ENCODE data around the gene SRPK2.
"Not testable (repeated sequence)": the region's sequence is repeated elsewhere in the genome, so short reads cannot be mapped to it uniquely, and the experiment has no call there.

SRPK2 gene

DNA sequence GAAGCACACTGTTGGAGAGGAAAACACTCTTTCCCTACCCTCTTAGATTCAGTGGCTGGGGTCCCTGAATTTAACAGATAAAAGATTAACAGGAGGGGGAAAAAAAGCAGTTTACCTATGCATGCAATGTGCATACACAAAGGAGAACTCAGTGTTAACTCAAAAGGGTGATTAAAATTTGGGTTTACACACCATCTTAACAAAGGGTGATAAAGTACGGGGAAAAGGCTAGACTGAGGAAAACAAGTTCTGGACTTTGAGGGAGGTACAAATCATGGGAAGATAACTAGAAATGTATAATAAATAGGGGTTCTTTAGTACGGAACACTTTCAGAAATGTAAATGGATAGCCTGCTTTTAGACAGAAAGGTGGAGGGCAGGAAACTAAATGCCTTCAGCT lies 83.1 kb downstream of the SRPK2 start:
- TF ChIP-seq EZH2 (IDR thresholded peaks at IDR 0.05; ENCODE audit: borderline replicate concordance, low read length), result no peak
- TF ChIP-seq, protein P1, sequence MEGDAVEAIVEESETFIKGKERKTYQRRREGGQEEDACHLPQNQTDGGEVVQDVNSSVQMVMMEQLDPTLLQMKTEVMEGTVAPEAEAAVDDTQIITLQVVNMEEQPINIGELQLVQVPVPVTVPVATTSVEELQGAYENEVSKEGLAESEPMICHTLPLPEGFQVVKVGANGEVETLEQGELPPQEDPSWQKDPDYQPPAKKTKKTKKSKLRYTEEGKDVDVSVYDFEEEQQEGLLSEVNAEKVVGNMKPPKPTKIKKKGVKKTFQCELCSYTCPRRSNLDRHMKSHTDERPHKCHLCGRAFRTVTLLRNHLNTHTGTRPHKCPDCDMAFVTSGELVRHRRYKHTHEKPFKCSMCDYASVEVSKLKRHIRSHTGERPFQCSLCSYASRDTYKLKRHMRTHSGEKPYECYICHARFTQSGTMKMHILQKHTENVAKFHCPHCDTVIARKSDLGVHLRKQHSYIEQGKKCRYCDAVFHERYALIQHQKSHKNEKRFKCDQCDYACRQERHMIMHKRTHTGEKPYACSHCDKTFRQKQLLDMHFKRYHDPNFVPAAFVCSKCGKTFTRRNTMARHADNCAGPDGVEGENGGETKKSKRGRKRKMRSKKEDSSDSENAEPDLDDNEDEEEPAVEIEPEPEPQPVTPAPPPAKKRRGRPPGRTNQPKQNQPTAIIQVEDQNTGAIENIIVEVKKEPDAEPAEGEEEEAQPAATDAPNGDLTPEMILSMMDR (IDR thresholded peaks at IDR 0.05; ENCODE audit: low read length), result no peak
- Histone ChIP-seq H3K27me3 (ENCODE audit: insufficient read depth, low read length) (no peaks in the 10 kb centered on the region), H3K9me2 (ENCODE audit: low read depth, low read length) (no peaks in the 10 kb centered on the region), H3K4me3 (ENCODE audit: low read depth, low read length, poor library complexity, severe bottlenecking) (no peak overlapping the region), H3K79me2 (ENCODE audit: insufficient read depth, low read length) (no peaks in the 10 kb centered on the region), H4K20me1 (ENCODE audit: insufficient read depth, low read length) (no peaks in the 10 kb centered on the region), H3K36me3 (ENCODE audit: insufficient read depth, low read length) (no peaks in the 10 kb centered on the region), H2AFZ (ENCODE audit: low read length) (no peak overlapping the region), H3K9ac (ENCODE audit: low read length) (no peak overlapping the region), H3K27ac (ENCODE audit: low read depth, low read length, poor library complexity, severe bottlenecking) (no peak overlapping the region), H3K4me2 (ENCODE audit: low read length) (no peak overlapping the region), H3K9me3 (ENCODE audit: low read length) (no peaks in the 10 kb centered on the region), H3F3A (ENCODE audit: insufficient read depth, low read length) (no peaks in the 10 kb centered on the region), H3K4me1 (ENCODE audit: insufficient read depth, low read length, severe bottlenecking) (peaks cover 28% of the 10 kb centered on the region)

DNA sequence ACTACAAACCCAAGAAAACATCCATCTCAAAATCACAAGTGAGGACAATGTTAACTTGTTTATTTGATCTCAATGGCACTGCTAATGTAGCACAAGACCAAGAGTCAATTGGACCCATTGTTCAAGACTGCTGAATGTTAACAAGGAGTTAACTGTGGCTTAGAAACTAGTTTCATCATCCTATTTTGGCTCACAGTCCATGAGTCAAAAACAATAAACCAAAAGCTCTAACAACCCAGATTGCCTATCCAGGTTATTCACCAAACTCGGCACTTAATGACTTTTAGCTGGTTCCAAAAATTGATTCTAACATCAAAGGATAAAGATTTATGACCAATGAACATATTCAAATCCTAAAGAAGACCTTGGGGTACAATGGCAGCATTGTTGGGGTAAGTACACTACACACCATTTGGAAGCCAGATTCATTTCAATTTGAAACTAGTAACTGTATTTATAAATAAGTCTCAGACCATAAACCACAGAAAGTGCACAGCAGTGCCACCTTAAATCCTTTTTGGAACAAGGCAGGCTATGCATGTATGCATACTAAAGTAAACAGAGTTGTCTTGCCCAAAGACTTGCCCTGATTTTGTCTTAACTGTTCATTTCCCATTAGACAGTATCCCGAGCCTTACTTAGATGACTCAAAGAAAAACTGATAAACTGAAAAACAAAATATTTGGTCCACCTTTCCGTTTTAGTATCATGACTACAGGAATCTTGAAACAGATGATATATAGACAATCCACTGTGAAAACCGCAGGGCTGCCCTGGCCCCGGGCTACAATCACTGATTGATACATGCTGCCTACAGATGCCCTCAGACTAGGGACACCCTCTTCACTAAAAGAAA lies 84.5 kb downstream of the SRPK2 start:
- H3K9ac ChIP-seq (ENCODE audit: low read length), result no peak overlapping the region
- H3K4me2 ChIP-seq (ENCODE audit: low read length), result no peak overlapping the region
- H4K20me1 ChIP-seq (ENCODE audit: insufficient read depth, low read length), result no peaks in the 10 kb centered on the region
- H3K9me2 ChIP-seq (ENCODE audit: low read depth, low read length), result no peaks in the 10 kb centered on the region
- H3K27me3 ChIP-seq (ENCODE audit: insufficient read depth, low read length), result no peaks in the 10 kb centered on the region
- no peaks in the 10 kb centered on the region for H3K9me3 ChIP-seq (ENCODE audit: low read length)
- H3K4me1 ChIP-seq (ENCODE audit: insufficient read depth, low read length, severe bottlenecking), result peaks cover 20% of the 10 kb centered on the region
- H3K27ac ChIP-seq (ENCODE audit: low read depth, low read length, poor library complexity, severe bottlenecking), result no peak overlapping the region
- no peak overlapping the region for H3K4me3 ChIP-seq (ENCODE audit: low read depth, low read length, poor library complexity, severe bottlenecking)
- H3K79me2 ChIP-seq (ENCODE audit: insufficient read depth, low read length), result no peaks in the 10 kb centered on the region
- no peaks in the 10 kb centered on the region for H3K36me3 ChIP-seq (ENCODE audit: insufficient read depth, low read length)
- TF ChIP-seq, protein P1 (IDR thresholded peaks at IDR 0.05; ENCODE audit: low read length), result no peak
- no peak for TF ChIP-seq EZH2 (IDR thresholded peaks at IDR 0.05; ENCODE audit: borderline replicate concordance, low read length)
- H3F3A ChIP-seq (ENCODE audit: insufficient read depth, low read length), result no peaks in the 10 kb centered on the region
- no peak overlapping the region for H2AFZ ChIP-seq (ENCODE audit: low read length)

DNA sequence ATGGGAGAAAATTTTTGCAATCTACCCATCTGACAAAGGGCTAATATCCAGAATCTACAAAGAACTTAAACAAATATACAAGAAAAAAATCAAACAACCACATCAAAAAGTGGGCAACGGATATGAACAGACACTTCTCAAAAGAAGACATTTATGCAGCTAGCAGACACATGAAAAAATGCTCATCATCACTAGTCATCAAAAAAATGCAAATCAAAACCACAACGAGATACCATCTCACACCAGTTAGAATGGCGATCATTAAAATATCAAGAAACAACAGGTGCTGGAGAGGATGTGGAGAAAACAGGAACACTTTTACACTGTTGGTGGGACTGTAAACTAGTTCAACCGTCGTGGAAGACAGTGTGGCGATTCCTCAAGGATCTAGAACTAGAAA lies 88.1 kb downstream of the SRPK2 start:
- not testable (repeated sequence) for H3K36me3 ChIP-seq (ENCODE audit: insufficient read depth, low read length); H3K9me2 ChIP-seq (ENCODE audit: low read depth, low read length); H3F3A ChIP-seq (ENCODE audit: insufficient read depth, low read length); H3K79me2 ChIP-seq (ENCODE audit: insufficient read depth, low read length); H3K27ac ChIP-seq (ENCODE audit: low read depth, low read length, poor library complexity, severe bottlenecking); H3K9ac ChIP-seq (ENCODE audit: low read length); H3K27me3 ChIP-seq (ENCODE audit: insufficient read depth, low read length); H3K4me3 ChIP-seq (ENCODE audit: low read depth, low read length, poor library complexity, severe bottlenecking); H4K20me1 ChIP-seq (ENCODE audit: insufficient read depth, low read length); H2AFZ ChIP-seq (ENCODE audit: low read length); H3K9me3 ChIP-seq (ENCODE audit: low read length); H3K4me2 ChIP-seq (ENCODE audit: low read length); H3K4me1 ChIP-seq (ENCODE audit: insufficient read depth, low read length, severe bottlenecking)

DNA sequence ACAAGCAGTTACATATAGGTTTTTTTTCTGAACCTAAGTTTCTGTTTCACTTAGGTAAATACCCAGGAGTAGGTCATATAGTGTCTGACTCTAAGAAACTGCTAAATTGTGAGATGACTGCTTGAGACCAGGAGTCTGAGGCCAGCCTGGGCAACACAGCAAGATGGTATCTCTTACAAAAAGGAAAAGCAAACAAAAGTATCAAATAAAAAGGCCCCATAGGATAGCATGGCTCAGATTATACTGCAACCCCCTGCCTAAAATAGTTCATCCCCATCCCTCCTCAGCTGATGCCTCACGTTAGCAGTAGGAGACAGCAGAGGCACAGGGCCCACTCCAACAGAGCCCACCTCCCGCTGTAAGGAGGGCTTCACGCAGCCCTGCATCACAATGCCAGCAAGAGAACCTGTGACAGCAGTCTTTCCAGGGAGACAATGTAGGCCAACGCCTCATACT lies 90.3 kb downstream of the SRPK2 start:
- Histone ChIP-seq H3K9me2 (ENCODE audit: low read depth, low read length) (no peaks in the 10 kb centered on the region), H3K36me3 (ENCODE audit: insufficient read depth, low read length) (no peaks in the 10 kb centered on the region), H3K79me2 (ENCODE audit: insufficient read depth, low read length) (no peaks in the 10 kb centered on the region), H3K4me2 (ENCODE audit: low read length) (no peak overlapping the region), H2AFZ (ENCODE audit: low read length) (no peak overlapping the region), H3K4me1 (ENCODE audit: insufficient read depth, low read length, severe bottlenecking) (no peaks in the 10 kb centered on the region), H3K27ac (ENCODE audit: low read depth, low read length, poor library complexity, severe bottlenecking) (no peak overlapping the region), H3F3A (ENCODE audit: insufficient read depth, low read length) (no peaks in the 10 kb centered on the region), H3K9me3 (ENCODE audit: low read length) (no peaks in the 10 kb centered on the region), H4K20me1 (ENCODE audit: insufficient read depth, low read length) (no peaks in the 10 kb centered on the region), H3K9ac (ENCODE audit: low read length) (no peak overlapping the region), H3K4me3 (ENCODE audit: low read depth, low read length, poor library complexity, severe bottlenecking) (no peak overlapping the region), H3K27me3 (ENCODE audit: insufficient read depth, low read length) (no peaks in the 10 kb centered on the region)
- no peak for TF ChIP-seq EZH2 (IDR thresholded peaks at IDR 0.05; ENCODE audit: borderline replicate concordance, low read length)
- TF ChIP-seq, protein P1 (IDR thresholded peaks at IDR 0.05; ENCODE audit: low read length), result no peak

All from OCI-LY1 (cell line).